Measurements from ENCODE around the gene GMPR. TPM values are rescaled to one million over a fixed set of nuclear protein-coding genes. Genes with fewer than 3 reads are reported as not detected.
"Not testable (repeated sequence)": the region's sequence is repeated elsewhere in the genome, so short reads cannot be mapped to it uniquely, and the experiment has no call there.

Gene GMPR
- total RNA-seq, 3 donors from 2014 or later = 2.0 to 9.2 (median 3.9) TPM

GRCh38 chr6:16257999-16258708 is 19.8 kb downstream of the GMPR start:
- no peak for DNase-seq
- no peak for TF ChIP-seq CTCF (IDR thresholded peaks at IDR 0.05)
- no peaks in the 10 kb centered on the region for H3K36me3 ChIP-seq (ENCODE audit: low read depth)
- no peaks in the 10 kb centered on the region for H3K9me3 ChIP-seq
- intact Hi-C loops (cut with DNase I, micrococcal nuclease) = no loop called here
- no peaks in the 10 kb centered on the region for H3K4me1 ChIP-seq (ENCODE audit: low read depth)
- H3K4me3 ChIP-seq = no peak overlapping the region
- peak; percentile 36 for ATAC-seq

GRCh38 chr6:16258709-16259075 is 20.3 kb downstream of the GMPR start:
- ATAC-seq (no peak), DNase-seq (no peak)
- no peak for TF ChIP-seq CTCF (IDR thresholded peaks at IDR 0.05)
- Histone ChIP-seq H3K9me3 (no peaks in the 10 kb centered on the region), H3K36me3 (ENCODE audit: low read depth) (no peaks in the 10 kb centered on the region), H3K4me1 (ENCODE audit: low read depth) (no peaks in the 10 kb centered on the region), H3K4me3 (no peak overlapping the region)
- intact Hi-C loops (cut with DNase I, micrococcal nuclease) = no loop called here

- H3K9me3 ChIP-seq; ATAC-seq; H3K36me3 ChIP-seq (ENCODE audit: low read depth); H3K4me3 ChIP-seq; H3K4me1 ChIP-seq (ENCODE audit: low read depth); DNase-seq; intact Hi-C loops (cut with DNase I, micrococcal nuclease): not testable (repeated sequence)
Measured at GRCh38 chr6:16259604-16260003, 21.2 kb downstream of the GMPR start.

GRCh38 chr6:16260602-16261001 is 22.2 kb downstream of the GMPR start:
- H3K36me3 ChIP-seq (ENCODE audit: low read depth); DNase-seq; H3K4me1 ChIP-seq (ENCODE audit: low read depth); intact Hi-C loops (cut with DNase I, micrococcal nuclease); H3K4me3 ChIP-seq; ATAC-seq; H3K9me3 ChIP-seq: not testable (repeated sequence)

- H3K4me1 ChIP-seq (ENCODE audit: low read depth); H3K9me3 ChIP-seq; intact Hi-C loops (cut with DNase I, micrococcal nuclease); H3K4me3 ChIP-seq; ATAC-seq; DNase-seq; H3K36me3 ChIP-seq (ENCODE audit: low read depth): not testable (repeated sequence)
Measured at GRCh38 chr6:16262773-16263172, 24.4 kb downstream of the GMPR start.

GRCh38 chr6:16263464-16264099 is 25.2 kb downstream of the GMPR start:
- H3K4me1 ChIP-seq (ENCODE audit: low read depth); ATAC-seq; H3K36me3 ChIP-seq (ENCODE audit: low read depth); H3K4me3 ChIP-seq; H3K9me3 ChIP-seq; DNase-seq; intact Hi-C loops (cut with DNase I, micrococcal nuclease): not testable (repeated sequence)

- TF ChIP-seq CTCF (IDR thresholded peaks at IDR 0.05) = no peak
- H3K9me3 ChIP-seq = no peaks in the 10 kb centered on the region
- no peak for DNase-seq
- no peak overlapping the region for H3K4me3 ChIP-seq
- ATAC-seq = no peak
- H3K36me3 ChIP-seq (ENCODE audit: low read depth) = no peaks in the 10 kb centered on the region
- intact Hi-C loops (cut with DNase I, micrococcal nuclease) = no loop called here
- H3K4me1 ChIP-seq (ENCODE audit: low read depth) = no peaks in the 10 kb centered on the region
Measured at GRCh38 chr6:16264785-16265184, 26.4 kb downstream of the GMPR start.
